ENCODE data around the gene CACNA1G.

Gene CACNA1G

DNA sequence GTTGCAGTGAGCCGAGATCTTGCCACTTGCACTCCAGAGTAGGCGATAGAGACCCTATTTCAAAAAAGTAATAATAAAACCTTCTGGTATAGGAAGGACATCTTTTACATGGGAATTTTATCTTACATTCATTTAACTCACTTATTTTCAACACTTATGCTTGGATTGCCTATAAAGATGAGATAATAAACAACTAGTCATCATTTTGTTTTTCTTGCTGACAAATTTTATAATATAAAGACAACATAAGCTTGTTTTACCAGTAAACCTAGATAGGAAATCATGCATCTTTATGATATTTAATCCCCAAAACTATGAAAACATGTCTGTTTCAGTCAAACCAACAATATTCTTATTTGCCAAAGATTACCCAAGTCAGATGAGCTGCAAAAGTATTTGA, 91.1 kb downstream of the CACNA1G start:
- no peaks in the 10 kb centered on the region for H3K36me3 ChIP-seq (ENCODE audit: insufficient read depth, low read length)
- no peaks in the 10 kb centered on the region for H4K20me1 ChIP-seq (ENCODE audit: insufficient read depth, low read length, poor library complexity, severe bottlenecking)
- no peaks in the 10 kb centered on the region for H3F3A ChIP-seq (ENCODE audit: low read depth)
- no peaks in the 10 kb centered on the region for H3K79me2 ChIP-seq (ENCODE audit: insufficient read depth, low read length)
- H3K4me3 ChIP-seq (ENCODE audit: low read length, poor library complexity, severe bottlenecking): no peak overlapping the region
- no peaks in the 10 kb centered on the region for H3K9me2 ChIP-seq (replicated peaks; ENCODE audit: low read depth, low read length)
- H3K4me2 ChIP-seq (ENCODE audit: low read depth, low read length, poor library complexity, severe bottlenecking): no peak overlapping the region
- no peak overlapping the region for H2AFZ ChIP-seq (ENCODE audit: low read length)
- no peaks in the 10 kb centered on the region for H3K4me1 ChIP-seq (ENCODE audit: insufficient read depth, low read length, poor library complexity, severe bottlenecking)
- TF ChIP-seq, protein P1, sequence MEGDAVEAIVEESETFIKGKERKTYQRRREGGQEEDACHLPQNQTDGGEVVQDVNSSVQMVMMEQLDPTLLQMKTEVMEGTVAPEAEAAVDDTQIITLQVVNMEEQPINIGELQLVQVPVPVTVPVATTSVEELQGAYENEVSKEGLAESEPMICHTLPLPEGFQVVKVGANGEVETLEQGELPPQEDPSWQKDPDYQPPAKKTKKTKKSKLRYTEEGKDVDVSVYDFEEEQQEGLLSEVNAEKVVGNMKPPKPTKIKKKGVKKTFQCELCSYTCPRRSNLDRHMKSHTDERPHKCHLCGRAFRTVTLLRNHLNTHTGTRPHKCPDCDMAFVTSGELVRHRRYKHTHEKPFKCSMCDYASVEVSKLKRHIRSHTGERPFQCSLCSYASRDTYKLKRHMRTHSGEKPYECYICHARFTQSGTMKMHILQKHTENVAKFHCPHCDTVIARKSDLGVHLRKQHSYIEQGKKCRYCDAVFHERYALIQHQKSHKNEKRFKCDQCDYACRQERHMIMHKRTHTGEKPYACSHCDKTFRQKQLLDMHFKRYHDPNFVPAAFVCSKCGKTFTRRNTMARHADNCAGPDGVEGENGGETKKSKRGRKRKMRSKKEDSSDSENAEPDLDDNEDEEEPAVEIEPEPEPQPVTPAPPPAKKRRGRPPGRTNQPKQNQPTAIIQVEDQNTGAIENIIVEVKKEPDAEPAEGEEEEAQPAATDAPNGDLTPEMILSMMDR (conservative IDR thresholded peaks at IDR 0.05; ENCODE audit: low read length): no peak
- TF ChIP-seq EZH2phosphoT487 (IDR thresholded peaks at IDR 0.05; ENCODE audit: borderline replicate concordance): no peak
- H3K27me3 ChIP-seq (ENCODE audit: insufficient read depth, low read length, poor library complexity, severe bottlenecking): peaks cover 4% of the 10 kb centered on the region
- no peak overlapping the region for H3K9ac ChIP-seq (ENCODE audit: low read depth, low read length, poor library complexity, severe bottlenecking)
- peaks cover 6% of the 10 kb centered on the region; the same call in 1 of the 2 replicates for H3K9me3 ChIP-seq (ENCODE audit: insufficient read depth, low read depth, low read length)

DNA sequence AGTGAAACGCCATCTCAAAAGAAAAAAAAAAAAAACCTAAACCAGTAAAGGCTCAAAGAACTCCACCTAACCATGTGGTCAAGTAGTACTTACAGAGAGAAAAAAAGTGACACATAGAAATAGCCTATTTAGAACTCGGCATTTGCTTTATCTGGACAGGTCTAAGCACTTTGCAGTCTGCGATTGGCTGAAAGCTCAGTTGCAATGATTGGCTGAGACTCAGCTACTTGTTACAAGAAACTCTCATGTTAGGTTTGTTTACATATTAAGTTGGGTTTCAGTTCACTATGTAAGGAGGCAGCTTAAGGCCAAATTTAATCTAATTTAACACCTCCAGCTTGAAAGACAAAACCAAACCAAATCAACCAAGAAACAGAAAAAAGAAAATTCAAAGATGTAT, 93.2 kb downstream of the CACNA1G start:
- Histone ChIP-seq H3K4me3 (ENCODE audit: low read length, poor library complexity, severe bottlenecking) (no peak overlapping the region), H3F3A (ENCODE audit: low read depth) (no peaks in the 10 kb centered on the region), H3K79me2 (ENCODE audit: insufficient read depth, low read length) (no peaks in the 10 kb centered on the region), H2AFZ (ENCODE audit: low read length) (no peak overlapping the region), H3K9me3 (ENCODE audit: insufficient read depth, low read depth, low read length) (peaks cover 6% of the 10 kb centered on the region; the same call in 1 of the 2 replicates), H3K9ac (ENCODE audit: low read depth, low read length, poor library complexity, severe bottlenecking) (no peak overlapping the region), H3K4me1 (ENCODE audit: insufficient read depth, low read length, poor library complexity, severe bottlenecking) (no peaks in the 10 kb centered on the region), H3K27me3 (ENCODE audit: insufficient read depth, low read length, poor library complexity, severe bottlenecking) (peaks cover 4% of the 10 kb centered on the region), H3K4me2 (ENCODE audit: low read depth, low read length, poor library complexity, severe bottlenecking) (no peak overlapping the region), H3K36me3 (ENCODE audit: insufficient read depth, low read length) (no peaks in the 10 kb centered on the region), H3K9me2 (replicated peaks; ENCODE audit: low read depth, low read length) (no peaks in the 10 kb centered on the region), H4K20me1 (ENCODE audit: insufficient read depth, low read length, poor library complexity, severe bottlenecking) (no peaks in the 10 kb centered on the region)
- TF ChIP-seq, protein P1 (conservative IDR thresholded peaks at IDR 0.05; ENCODE audit: low read length): no peak
- no peak for TF ChIP-seq EZH2phosphoT487 (IDR thresholded peaks at IDR 0.05; ENCODE audit: borderline replicate concordance)

DNA sequence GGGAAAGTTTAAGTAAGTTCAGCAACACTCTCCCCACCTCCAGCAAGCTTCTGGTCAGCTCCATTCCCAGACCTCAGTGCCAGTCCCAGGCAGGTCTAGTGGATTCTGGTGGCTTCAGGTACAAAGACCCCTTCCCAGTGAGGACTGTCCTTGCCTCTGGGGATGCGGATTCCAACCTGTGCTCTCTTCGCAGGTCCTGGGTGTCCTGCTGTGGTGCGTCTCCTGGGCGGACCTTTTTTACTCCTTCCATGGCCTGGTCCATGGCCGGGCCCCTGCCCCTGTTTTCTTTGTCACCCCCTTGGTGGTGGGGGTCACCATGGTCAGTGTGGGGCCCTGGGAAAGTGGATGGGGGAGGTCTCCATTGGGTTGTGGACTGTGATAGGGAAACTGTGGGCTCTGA, 96.0 kb downstream of the CACNA1G start:
- Histone ChIP-seq H3K4me1 (ENCODE audit: insufficient read depth, low read length, poor library complexity, severe bottlenecking) (peaks cover 14% of the 10 kb centered on the region), H3K9ac (ENCODE audit: low read depth, low read length, poor library complexity, severe bottlenecking) (no peak overlapping the region), H2AFZ (ENCODE audit: low read length) (no peak overlapping the region), H4K20me1 (ENCODE audit: insufficient read depth, low read length, poor library complexity, severe bottlenecking) (no peaks in the 10 kb centered on the region), H3K36me3 (ENCODE audit: insufficient read depth, low read length) (no peaks in the 10 kb centered on the region), H3K79me2 (ENCODE audit: insufficient read depth, low read length) (no peaks in the 10 kb centered on the region), H3K27me3 (ENCODE audit: insufficient read depth, low read length, poor library complexity, severe bottlenecking) (peaks cover 4% of the 10 kb centered on the region), H3K9me3 (ENCODE audit: insufficient read depth, low read depth, low read length) (peaks cover 6% of the 10 kb centered on the region; the same call in 1 of the 2 replicates), H3K4me3 (ENCODE audit: low read length, poor library complexity, severe bottlenecking) (no peak overlapping the region), H3K9me2 (replicated peaks; ENCODE audit: low read depth, low read length) (no peaks in the 10 kb centered on the region), H3K4me2 (ENCODE audit: low read depth, low read length, poor library complexity, severe bottlenecking) (no peak overlapping the region), H3F3A (ENCODE audit: low read depth) (no peaks in the 10 kb centered on the region)
- no peak for TF ChIP-seq EZH2phosphoT487 (IDR thresholded peaks at IDR 0.05; ENCODE audit: borderline replicate concordance)
- TF ChIP-seq, protein P1 (conservative IDR thresholded peaks at IDR 0.05; ENCODE audit: low read length): no peak

All from Loucy (cell line).